Measurements from ENCODE around the gene PLCB1.

DNA sequence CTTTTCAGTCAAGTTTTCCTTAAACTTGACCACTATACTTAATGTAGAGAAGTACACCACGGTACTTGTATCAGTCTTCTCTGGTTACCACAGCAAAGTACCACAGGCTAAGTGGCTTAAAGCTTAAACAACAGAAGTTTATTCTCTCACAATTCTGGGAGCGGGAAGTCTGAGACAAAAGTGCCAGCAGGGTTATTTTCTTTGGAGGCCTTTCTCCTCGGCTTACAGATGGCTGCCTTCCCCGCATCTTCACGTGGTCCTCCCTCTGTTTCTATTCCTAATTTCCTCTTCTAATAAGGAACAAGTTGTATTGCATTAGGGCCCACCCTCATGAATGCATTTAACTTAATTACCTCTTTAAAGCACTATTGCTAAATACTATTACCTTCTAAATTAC, 258.0 kb downstream of the PLCB1 start:
- no peak for TF ChIP-seq POLR2AphosphoS5 (IDR thresholded peaks at IDR 0.05; ENCODE audit: insufficient read depth, low read depth, low read length)
- TF ChIP-seq, protein P1, sequence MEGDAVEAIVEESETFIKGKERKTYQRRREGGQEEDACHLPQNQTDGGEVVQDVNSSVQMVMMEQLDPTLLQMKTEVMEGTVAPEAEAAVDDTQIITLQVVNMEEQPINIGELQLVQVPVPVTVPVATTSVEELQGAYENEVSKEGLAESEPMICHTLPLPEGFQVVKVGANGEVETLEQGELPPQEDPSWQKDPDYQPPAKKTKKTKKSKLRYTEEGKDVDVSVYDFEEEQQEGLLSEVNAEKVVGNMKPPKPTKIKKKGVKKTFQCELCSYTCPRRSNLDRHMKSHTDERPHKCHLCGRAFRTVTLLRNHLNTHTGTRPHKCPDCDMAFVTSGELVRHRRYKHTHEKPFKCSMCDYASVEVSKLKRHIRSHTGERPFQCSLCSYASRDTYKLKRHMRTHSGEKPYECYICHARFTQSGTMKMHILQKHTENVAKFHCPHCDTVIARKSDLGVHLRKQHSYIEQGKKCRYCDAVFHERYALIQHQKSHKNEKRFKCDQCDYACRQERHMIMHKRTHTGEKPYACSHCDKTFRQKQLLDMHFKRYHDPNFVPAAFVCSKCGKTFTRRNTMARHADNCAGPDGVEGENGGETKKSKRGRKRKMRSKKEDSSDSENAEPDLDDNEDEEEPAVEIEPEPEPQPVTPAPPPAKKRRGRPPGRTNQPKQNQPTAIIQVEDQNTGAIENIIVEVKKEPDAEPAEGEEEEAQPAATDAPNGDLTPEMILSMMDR (IDR thresholded peaks at IDR 0.05; ENCODE audit: extremely low read depth in 1 of 2, insufficient read depth in 1 of 2, low read depth in 1 of 2, low read length in 2 of 2): no peak
